ENCODE results near the gene AK3. TPM values are rescaled to one million over a fixed set of nuclear protein-coding genes. Genes with fewer than 3 reads are reported as not detected.
"Not testable (repeated sequence)": the region's sequence is repeated elsewhere in the genome, so short reads cannot be mapped to it uniquely, and the experiment has no call there.

AK3 gene
- total RNA-seq (2014; rRNA removed; shearing (Covaris generic)) = 67.9 and 71.6 TPM in 2 replicates

GRCh38 chr9:4740638-4741364 is at the start of gene AK3:
Gene AK3 (minus strand): TSS chr9:4741202. CDS start chr9:4741087, 115 bp downstream.
- in situ Hi-C loops (cut with HindIII; ENCODE audit: low sequenced_read_pairs) = no loop called here
- DNase-seq (ENCODE audit: low spot score) = peak; percentile 74

GRCh38 chr9:4788703-4789102 is 47.7 kb upstream of the AK3 start:
- in situ Hi-C loops (cut with HindIII; ENCODE audit: low sequenced_read_pairs) = no loop called here
- no peak for DNase-seq (ENCODE audit: low spot score)

- in situ Hi-C loops (cut with HindIII; ENCODE audit: low sequenced_read_pairs) = no loop called here
- DNase-seq (ENCODE audit: low spot score) = no peak
These were observed 46.9 kb upstream of the AK3 start for GRCh38 chr9:4787876-4788275.

DNA sequence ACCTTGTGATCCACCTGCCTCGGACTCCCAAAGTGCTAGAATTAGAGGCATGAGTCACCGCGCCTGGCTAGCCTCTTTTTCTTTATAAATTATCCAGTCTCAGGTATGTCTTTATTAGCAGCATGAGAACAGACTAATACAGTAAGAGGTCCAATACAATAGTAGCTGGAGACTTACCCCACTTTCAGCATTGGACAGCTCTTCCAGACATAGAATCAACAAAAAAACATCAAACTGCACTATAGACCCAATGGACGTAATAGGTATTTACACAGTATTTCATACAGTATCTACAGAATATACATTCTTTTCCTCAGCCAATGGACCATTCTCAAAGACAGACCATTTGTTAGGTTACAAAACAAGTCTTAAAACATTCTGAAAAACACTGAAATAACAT is 45.6 kb upstream of the AK3 start:
- DNase-seq (ENCODE audit: low spot score) = no peak
- in situ Hi-C loops (cut with HindIII; ENCODE audit: low sequenced_read_pairs) = no loop called here

DNA sequence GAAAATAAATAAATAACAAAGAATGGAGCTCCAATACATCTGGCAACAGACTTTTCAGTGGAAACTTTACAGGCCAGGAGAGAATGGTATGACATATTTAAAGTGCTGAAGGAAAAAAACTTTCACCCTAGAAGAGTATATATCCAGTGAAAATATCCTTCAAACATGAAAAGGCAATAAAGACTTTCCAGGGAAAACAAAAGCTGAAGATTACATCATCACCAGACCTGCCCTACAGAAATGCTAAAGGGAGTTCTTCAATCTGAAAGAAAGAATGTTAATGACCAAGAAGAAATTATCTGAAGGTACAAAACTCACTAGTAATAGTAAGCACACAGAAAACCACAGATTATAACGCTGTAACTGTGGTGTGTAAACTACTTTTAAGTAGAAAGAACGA is 43.4 kb upstream of the AK3 start:
- DNase-seq (ENCODE audit: low spot score) = no peak

GRCh38 chr9:4783191-4783590 is 42.2 kb upstream of the AK3 start:
- in situ Hi-C loops (cut with HindIII; ENCODE audit: low sequenced_read_pairs); DNase-seq (ENCODE audit: low spot score): not testable (repeated sequence)

More for the DNA sequence above, 43.4 kb upstream of the AK3 start:
- in situ Hi-C loops (cut with HindIII; ENCODE audit: low sequenced_read_pairs) = no loop called here

DNA sequence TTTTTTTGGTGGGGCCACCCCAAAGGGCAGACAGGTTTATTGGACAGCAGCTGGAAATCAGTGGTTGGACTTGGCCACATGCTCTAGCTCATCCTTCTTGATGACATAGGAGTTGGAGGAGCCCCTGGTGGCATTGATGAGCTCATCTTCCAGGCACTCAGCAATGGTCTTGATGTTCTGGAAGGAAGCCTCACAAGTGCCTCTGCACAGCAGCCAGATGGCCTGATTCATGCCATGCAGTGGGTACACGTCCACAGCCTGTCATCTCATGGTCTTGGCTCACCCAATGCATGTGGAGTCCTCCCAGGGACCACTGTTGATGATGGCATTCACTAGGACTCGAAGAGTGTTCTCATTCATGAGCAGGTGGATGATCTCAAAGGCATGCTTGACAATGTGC is 40.4 kb upstream of the AK3 start:
- DNase-seq (ENCODE audit: low spot score) = no peak
- in situ Hi-C loops (cut with HindIII; ENCODE audit: low sequenced_read_pairs) = no loop called here

GRCh38 chr9:4780651-4781050 is 39.6 kb upstream of the AK3 start:
- no peak for DNase-seq (ENCODE audit: low spot score)
- in situ Hi-C loops (cut with HindIII; ENCODE audit: low sequenced_read_pairs) = no loop called here

DNA sequence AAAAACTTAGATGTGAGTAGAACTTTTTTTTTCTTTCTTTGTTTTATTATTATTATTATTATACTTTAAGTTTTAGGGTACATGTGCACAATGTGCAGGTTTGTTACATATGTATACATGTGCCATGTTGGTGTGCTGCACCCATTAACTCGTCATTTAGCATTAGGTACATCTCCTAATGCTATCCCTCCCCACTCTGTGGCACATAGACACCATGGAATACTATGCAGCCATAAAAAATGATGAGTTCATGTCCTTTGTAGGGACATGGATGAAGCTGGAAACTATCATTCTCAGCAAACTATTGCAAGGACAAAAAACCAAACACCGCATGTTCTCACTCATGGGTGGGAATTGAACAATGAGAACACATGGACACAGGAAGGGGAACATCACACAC is 34.0 kb upstream of the AK3 start:
- DNase-seq (ENCODE audit: low spot score); in situ Hi-C loops (cut with HindIII; ENCODE audit: low sequenced_read_pairs): not testable (repeated sequence)

- in situ Hi-C loops (cut with HindIII; ENCODE audit: low sequenced_read_pairs) = no loop called here
- no peak for DNase-seq (ENCODE audit: low spot score)
These were observed 33.2 kb upstream of the AK3 start for GRCh38 chr9:4774209-4774608.

DNA sequence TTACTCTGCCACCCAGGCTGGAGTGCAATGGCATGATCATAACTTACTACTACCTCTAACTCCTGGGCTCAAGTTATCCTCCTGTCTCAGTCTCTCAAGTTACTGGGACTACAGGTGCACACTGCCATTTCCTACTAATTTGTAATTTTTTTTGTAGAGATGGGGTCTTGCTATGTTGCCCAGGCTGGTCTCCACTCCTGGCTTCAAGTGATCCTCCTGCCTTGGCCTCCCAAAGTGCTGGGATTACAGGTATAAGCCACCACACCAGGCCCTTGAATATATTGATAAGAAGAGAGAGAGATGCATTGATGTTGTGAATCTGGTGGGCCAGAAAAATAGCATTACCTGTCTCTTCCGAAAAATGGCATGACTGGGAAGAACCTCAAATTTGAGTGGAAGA is 30.8 kb upstream of the AK3 start:
- in situ Hi-C loops (cut with HindIII; ENCODE audit: low sequenced_read_pairs) = no loop called here
- DNase-seq (ENCODE audit: low spot score) = no peak

- no peak for DNase-seq (ENCODE audit: low spot score)
- in situ Hi-C loops (cut with HindIII; ENCODE audit: low sequenced_read_pairs) = no loop called here
These were observed 28.5 kb upstream of the AK3 start for GRCh38 chr9:4769321-4770080.

- in situ Hi-C loops (cut with HindIII; ENCODE audit: low sequenced_read_pairs) = no loop called here
- DNase-seq (ENCODE audit: low spot score) = no peak
These were observed 27.7 kb upstream of the AK3 start for GRCh38 chr9:4768681-4769080.

DNA sequence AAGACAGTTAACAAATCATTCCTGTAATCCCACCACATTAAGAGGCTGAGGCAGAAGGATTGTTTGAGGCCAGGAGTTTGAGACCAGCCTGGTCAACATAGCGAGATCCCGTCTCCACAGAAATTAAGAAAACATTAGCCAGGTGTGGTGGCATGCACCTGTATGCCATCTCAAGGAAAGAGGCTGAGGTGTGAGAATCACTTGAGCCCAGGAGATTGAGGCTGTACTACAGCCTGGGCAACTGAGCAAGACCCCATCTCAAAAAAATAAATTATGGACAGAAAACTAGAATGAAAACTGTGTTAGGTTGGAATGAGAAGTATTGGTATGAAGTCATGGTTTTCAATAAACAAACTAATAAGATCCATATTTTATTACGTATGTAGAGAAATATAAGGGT is 23.0 kb upstream of the AK3 start:
- no peak for DNase-seq (ENCODE audit: low spot score)
- in situ Hi-C loops (cut with HindIII; ENCODE audit: low sequenced_read_pairs) = no loop called here

DNA sequence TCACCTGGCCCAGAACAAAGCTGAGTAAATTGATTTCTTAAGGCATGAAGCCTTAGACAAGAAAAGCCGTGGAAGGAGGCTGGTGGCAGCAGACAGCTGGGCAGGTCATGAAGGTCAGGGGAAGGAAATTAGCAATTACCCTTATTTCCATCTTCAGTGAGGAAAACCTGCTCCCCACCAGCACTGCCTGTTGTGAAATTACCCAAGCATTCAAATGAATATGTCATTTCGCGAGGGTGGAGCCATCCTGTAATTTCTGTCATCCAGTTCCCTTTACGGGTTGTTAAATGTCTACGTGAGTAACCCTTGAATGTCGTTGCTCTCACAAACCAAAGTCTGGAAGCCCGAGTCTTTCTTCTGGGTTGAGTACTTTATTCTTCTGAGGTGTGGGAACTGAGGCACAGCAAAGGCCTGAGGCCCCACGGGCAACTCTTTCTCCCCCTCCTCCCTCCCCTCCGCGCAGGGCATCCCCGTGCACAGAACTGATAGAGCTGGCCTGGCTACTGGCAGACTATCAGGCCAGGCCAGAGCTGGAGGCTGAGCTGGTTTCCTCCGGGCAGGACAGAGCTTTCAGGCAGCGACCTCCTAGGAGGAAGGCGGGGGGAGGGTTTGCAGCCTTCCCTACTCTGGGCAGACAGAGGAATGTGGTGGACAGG is 22.0 kb upstream of the AK3 start:
- in situ Hi-C loops (cut with HindIII; ENCODE audit: low sequenced_read_pairs) = no loop called here
- DNase-seq (ENCODE audit: low spot score) = peak; percentile 50

- in situ Hi-C loops (cut with HindIII; ENCODE audit: low sequenced_read_pairs) = no loop called here
These were observed 21.3 kb upstream of the AK3 start for GRCh38 chr9:4762108-4762885.

GRCh38 chr9:4760122-4760521 is 19.1 kb upstream of the AK3 start:
- in situ Hi-C loops (cut with HindIII; ENCODE audit: low sequenced_read_pairs) = no loop called here
- DNase-seq (ENCODE audit: low spot score) = no peak

More at GRCh38 chr9:4762108-4762885, 21.3 kb upstream of the AK3 start:
- DNase-seq (ENCODE audit: low spot score) = peak; percentile 91

DNA sequence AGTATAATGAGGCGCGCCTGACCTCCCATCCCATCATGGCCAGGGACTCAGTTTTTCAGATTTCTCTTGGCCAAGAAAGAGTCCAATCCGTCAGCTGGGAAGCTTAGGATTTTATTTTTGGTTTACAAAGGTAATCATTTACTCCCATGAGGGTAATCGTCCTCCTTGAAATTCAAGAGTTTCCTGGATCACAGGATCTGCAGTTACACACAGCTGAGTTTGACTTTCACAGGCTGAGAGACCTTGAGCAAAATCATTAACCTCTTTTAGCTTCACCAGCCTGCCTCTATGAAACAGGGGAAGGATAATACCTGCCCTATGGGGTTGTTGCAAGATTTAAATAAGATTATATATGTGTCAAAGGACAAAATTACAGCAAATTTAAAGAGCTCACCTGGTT is 15.4 kb upstream of the AK3 start:
- in situ Hi-C loops (cut with HindIII; ENCODE audit: low sequenced_read_pairs) = no loop called here

GRCh38 chr9:4755026-4755609 is 14.1 kb upstream of the AK3 start:
- in situ Hi-C loops (cut with HindIII; ENCODE audit: low sequenced_read_pairs) = no loop called here
- no peak for DNase-seq (ENCODE audit: low spot score)

More for the DNA sequence above, 15.4 kb upstream of the AK3 start:
- DNase-seq (ENCODE audit: low spot score) = no peak

Measured in G401 (cell line).